HUDEP-2 (cell line): ENCODE results near the gene XG.
A peak's percentile ranks its signal among the peaks of the same experiment; 100 is the strongest.
"Not testable (repeated sequence)": the region's sequence is repeated elsewhere in the genome, so short reads cannot be mapped to it uniquely, and the experiment has no call there.

Source experiments
- DNase-seq, 76 experiments: peaks; one replicate each; lab custom pipeline; 2025; ENCODE audit not compliant: unreplicated experiment in 76 of 76; lab: John Stamatoyannopoulos, UW

Gene XG

DNA sequence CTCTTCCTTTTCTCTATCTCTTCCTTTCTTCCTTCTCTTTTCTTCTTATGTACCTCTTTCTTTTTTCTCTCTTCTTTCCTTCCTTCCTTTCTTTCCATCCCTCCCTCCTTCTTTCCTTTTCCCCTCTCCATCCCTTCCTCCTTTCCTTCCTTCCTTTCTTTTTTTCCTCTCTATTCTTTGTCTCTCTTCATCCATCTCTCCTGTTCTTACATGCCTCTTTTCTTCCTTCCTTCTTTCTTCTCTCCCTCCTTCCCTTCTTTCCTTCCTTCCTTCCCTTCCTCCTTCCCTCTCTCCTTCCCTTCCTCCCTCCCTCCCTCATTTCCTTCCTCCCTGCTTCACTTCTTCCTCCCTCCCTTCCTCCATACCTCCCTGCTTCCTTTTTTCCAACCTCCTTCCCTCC lies 19.2 kb upstream of the XG start:
- DNase-seq = no peak

DNA sequence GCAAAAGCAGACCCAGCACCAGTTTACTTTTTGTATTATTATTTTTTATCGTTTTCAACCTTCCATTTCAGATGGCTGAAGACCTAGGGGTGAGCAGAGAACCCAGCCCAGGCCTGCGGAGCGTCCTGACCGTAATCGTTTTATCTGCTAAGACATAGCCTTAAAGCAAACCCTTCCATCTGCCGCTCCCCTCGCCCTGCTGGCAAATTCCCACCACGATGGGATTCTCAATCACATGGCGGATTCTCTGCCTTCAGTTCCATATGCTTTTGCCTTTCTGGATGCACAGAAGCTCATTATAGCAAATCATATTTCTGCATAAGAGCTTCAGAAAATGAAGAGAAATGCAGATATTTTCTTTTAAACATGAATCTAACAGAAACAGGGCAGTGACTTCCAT lies 18.6 kb upstream of the XG start:
- no peak for DNase-seq

DNA sequence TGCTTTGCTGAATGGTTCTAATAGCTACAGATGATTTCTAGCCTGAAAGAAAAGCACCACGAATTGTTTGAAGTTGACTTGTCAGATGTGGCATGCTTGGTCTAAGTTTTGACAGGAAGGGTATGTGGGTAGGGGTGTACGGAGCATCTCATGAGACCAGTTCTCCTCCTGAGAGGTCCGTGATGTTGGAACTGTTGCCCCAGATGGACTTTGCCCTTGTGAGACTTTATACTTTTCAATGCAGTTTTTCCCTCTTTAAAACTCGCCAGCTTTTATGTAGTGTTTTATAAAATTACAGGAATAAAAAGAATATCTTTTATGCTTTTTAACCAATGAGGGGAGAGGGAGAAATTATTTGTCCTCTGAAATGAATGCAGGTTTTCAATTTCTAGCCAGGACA lies 16.6 kb upstream of the XG start:
- DNase-seq = no peak

DNA sequence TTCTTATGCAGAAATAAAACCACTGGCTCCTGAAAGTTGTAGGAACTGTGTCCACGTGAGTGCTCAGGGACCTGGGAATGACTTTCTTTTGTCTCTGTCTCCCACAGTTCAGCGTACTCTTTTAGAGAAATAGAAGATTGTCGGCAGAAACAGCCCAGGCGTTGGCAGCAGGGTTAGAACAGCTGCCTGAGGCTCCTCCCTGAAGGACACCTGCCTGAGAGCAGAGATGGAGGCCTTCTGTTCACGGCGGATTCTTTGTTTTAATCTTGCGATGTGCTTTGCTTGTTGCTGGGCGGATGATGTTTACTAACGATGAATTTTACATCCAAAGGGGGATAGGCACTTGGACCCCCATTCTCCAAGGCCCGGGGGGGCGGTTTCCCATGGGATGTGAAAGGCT lies 11.2 kb upstream of the XG start:
- DNase-seq = no peak

DNA sequence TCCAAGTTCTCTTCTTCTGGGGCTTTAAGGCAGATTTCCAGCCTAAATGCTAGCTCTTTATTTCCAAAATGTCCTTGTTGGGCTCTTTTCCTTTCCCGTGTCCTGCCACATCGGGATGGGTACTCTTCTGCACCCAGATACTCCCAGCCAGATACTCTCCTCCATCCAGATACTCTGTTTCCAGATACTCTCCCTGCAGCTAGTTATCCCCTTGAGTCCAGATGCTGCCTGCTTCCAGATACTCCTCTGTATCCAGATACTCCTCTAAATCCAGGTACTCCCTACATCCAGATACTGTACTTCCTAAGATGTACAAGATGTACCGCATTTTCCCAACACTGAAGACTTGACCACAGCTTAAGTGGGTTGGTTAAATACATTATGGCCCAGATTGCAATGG lies 10.5 kb upstream of the XG start:
- DNase-seq = no peak

DNA sequence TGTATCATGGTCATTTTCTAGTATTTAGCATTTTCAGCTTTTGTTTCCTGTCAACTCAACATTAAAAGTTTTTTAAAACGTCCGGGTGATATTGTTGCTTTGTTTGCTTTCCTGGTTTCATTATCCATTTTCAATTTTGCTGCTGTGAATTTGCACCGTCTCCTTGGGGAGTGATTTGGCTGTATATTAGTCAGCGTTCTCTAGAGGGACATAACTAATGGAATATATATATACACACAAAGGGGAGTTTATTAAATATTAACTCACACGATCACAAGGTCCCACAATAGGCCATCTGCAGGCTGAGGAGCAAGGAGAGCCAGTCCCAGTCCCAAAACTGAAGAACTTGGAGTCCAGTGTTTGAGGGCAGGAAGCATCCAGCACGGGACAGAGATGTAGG lies 5.6 kb upstream of the XG start:
- DNase-seq = not testable (repeated sequence)

DNA sequence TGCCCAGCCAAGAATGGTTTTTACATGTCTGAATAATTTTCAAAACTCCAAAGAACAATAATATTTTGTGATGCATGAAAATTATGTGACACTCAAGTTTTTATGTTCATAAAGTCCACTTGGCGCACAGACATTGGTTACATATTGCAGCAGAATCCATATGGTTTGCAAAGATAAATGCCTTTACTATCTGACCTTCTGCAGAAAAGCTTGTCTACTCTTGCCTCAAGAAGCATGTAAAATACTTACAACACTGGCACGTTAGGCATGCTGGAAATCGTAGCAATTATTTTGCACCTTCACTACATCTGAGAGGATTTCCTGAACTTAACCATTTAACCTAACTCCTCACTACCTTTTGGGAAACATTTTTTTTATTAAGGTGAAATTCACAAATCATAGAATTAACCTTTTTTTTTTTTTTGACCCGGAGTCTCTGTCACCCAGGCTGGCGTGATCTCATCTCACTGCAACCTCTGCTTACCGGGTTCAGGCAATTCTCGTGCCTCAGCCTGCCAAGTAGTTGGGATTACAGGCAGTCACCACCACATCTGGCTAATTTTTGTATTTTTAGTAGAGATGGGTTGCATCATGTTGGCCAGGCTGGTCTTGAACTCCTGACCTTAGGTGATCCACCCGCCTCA lies 3.5 kb upstream of the XG start:
- DNase-seq = no peak

DNA sequence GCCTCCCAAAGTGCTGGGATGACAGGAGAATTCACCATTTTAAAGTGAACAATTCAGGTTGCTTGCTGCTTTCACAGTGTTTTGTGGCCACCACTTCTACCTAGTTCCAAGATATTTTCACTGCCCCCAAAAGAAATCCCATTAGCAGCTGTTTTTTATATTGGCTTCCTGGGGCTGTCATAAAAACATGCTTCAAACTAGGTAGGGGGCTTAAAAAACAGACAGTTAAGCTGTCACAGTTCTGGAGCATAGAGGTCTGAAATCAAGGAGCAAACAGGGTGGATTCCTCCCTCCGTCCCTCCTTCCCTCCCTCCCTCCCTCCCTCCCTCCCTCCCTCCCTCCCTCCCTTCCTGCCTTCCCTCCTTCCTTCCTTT lies 3.0 kb upstream of the XG start:
- DNase-seq = no peak

DNA sequence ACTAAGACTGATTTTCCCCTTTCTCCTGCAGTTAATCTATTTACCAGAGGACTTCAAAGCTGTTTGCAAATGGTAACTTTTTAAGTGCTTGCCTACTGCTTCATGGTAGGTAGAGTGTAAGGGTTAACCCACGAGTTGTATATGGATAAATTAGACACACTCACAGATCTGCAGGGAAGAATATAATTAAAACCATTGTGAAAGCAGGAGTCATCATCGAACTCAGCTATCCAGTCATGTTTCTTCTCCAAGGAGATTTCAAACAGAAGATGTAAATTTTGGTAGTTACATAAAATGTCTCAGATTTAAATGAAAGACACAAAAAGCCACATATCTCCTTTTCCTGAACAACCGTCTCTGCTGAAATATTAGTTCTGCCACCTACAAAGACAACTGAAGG lies 549 bp upstream of the XG start:
- DNase-seq = no peak

DNA sequence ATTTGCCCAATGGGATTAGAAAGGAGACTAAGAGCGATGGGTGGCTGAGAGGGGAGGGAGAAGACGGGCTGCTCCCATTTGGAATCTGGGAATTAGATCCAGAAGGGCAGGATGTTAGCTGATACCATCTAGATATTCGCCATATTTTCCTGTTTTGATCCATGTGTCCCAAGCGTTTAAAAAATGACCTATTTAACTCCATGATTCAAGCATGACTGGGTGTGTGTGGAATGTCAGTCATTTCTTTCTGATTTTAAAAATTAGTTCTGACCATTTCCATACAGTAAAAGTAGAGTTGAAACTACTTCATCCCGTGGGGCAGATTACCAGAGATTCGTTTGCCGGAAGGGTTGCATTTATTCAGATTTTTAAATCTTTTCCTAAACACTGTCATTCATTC lies 601 bp downstream of the XG start:
- not testable (repeated sequence) for DNase-seq

DNA sequence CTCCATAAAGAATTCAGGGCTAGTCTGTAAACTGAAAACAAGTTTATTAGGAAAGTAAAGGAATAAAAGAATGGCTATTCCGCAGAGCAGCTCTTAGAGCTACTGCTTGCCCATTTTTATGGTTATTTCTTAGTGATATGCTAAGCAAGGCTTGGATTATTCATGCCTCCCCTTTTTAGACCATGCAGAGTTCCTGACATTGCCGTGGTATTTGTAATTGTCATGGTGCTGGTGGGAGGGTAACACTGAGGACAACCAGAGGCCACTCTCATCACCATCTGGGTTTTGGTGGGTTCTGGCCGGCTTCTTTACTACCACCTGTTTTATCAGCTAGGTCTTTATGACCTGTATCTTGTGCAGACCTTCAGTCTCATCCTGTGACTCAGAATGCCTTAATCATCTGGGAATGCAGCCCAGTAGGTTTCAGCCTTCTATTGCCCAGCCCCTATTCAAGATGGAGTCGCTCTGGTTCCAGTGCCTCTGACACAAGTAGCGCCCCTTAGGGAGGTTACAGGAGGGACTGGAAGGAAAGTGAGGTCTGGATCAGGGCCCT lies 3.4 kb downstream of the XG start:
- not testable (repeated sequence) for DNase-seq

DNA sequence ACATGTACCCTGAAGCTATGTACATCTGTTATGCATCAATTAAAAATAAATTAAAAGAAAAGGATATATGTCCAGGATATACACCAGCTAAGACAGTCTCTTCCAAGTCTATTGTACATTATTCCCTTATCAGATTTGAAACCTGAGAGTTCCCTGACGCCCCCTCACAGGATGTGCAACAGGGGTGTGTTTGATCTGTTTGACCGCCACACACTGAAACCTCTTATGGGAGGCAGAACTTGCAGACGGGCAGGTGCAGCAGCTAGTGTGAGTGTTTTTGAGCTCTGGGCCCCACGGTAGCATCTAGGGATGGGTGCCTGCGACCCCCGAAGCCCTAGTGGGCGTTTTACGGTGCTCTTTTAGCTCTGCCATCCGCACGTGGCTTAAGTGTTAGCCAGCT lies 4.7 kb downstream of the XG start:
- no peak for DNase-seq

DNA sequence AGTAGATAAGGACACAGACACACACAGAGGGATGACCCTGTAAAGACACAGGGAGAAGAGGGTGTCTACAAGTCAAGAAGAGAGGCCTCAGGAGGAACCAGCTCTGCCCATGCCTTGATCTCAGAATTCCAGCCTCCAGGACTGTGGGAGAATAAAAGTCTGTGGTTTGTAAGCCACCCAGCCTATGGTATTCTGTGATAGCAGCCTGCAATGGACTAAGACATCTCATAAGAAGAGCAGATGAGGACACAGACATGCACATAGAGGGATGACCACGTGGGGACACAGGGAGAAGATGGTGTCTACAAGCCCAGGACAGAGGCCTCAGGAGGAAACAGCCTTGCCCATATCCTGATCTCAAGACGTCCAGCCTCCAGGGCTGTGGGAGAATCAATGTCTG lies 9.4 kb downstream of the XG start:
- DNase-seq = no peak

DNA sequence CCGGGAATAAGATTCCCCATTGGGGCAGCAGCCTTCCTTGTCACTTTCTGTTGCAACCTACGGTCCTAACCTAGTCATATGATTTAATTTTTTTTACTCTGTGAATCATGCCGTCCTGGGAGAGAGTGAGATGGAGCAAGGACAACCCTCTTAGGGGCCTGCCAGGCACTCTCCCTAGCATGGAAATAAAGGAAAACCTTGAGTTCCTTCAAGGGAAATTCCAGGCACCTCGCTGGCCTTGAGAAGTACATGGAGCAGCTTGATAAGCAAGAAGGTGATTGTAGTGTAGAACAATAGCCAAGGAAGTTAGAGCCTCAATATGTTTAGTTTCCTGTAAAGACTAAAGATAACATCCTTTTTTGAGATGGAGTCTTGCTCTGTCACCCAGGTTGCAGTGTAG lies 10.8 kb downstream of the XG start:
- DNase-seq = not testable (repeated sequence)

DNA sequence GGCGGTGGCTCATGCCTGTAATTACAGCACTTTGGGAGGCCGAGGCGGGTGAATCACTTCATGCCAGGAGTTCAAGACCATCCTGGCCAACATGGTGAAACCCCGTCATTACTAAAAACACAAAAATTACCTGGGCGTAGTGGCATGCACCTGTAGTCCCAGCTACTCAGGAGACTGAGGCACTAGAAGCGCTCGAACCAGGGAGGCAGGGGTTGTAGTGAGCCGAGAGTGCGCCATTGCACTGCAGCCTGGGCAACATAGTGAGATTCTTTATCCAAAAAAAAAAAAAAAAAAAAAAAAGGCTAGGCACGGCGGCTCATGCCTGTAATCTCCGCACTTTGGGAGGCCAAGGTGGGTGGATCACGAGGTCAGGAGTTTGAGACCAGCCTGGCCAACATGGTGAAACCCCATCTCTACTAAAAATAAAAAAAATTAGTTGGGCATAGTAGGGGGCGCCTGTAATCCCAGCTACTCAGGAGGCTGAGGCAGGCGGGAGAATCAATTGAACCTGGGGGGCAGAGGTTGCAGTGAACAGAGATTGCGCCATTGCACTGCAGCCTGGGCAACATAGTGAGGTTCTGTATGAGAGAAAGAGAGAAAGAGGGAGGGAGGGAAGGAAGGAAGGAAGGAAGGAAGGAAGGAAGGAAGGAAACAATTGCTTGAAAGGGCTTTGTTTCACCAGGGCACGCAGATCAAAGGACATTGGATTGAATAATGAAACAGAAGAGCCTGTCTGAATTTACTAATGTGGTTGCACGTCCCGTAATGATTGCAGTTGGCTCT lies 13.1 kb downstream of the XG start:
- peak in 1 of 76 experiments; percentile 0 for DNase-seq

DNA sequence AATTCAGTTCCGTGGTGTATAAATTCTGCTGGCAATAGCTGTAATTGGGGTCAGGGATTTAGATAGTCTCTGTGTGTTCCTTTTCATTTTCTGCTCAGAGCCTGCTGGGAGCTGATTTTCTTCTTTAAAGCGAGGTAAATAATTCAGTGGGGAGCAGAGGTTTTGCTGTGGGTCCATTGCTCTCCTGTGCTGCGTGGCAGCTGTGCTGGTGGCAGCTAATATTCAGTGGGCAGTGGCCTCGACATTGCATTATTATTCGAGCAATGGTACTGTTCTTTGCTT lies 13.7 kb downstream of the XG start:
- DNase-seq = no peak

DNA sequence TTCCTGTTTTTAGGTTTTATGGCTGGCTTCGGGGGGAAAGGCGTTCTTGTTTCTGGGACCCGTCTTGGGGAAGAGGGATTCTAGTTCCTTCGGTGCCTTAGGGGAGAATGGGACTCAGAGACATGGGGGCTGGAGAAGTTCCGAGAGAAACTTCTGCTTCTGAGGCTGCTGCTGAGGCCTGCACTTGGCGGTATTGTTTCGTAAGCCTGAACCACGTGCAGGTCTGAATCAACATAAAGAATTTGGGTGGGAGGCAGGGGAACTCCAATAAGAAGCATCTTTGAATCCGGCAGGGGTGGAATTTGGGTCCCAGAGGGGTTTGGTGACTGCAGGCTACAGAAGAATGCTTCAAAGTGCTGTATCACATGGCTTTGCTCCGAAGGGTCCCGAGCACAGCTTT lies 15.1 kb downstream of the XG start:
- DNase-seq = no peak

DNA sequence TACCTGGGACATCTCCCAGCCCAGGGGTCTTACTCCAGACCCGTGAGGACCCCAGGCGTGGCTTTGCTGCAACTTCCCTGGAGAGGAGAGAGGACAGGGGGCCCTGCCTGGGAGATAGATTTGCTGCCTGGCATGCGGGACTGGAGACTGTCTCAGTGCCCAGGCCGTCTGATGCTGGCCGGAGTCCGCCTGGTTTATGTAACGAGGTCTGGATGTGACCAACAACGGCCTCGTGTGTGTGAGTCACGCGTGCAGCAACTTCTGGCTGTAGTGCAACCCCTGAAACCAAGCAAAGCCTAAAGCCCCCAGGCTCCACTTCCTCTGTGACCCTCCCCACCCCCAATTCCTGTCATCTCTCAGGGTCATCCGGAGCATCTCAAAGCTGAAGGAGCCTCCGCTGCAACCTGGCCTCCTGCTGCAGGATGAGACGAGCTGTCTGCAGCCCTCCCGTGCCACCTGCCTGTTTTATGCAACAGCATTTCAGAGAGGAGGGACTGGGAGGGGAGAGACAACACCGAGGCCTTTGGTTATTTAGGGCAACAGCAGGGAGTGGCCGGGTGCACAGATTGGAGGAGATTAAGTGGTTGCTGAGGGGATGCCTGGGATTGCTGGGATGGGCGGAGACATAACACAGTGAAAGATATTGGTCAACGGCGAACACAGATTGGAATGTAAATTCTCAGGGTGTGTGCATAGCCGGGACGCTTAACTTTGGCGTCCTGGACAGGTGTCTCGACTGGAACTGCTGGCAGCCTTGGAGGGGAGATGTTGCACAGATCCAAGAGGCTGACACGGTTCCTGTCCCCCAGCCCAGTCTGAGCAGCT lies 16.0 kb downstream of the XG start:
- DNase-seq = no peak

DNA sequence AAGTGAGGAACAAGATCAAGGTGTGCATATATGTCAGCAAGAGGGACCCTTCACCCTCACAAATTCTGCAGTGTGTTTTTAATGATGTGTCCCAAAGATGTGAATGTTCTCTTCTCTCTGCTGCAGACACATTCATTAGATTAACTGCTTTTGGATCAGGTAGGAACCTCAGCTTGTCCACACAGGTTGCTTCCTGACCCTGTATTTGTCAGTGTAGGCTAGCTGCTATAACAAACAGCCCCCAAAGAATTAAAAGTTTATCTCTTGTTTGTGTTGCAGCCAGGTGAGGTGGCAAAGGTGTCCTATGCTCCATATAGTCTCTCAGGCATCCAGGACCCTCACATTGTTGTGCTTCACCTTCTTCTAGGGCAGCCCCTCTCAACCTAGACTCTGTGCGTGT lies 17.8 kb downstream of the XG start:
- DNase-seq = no peak

DNA sequence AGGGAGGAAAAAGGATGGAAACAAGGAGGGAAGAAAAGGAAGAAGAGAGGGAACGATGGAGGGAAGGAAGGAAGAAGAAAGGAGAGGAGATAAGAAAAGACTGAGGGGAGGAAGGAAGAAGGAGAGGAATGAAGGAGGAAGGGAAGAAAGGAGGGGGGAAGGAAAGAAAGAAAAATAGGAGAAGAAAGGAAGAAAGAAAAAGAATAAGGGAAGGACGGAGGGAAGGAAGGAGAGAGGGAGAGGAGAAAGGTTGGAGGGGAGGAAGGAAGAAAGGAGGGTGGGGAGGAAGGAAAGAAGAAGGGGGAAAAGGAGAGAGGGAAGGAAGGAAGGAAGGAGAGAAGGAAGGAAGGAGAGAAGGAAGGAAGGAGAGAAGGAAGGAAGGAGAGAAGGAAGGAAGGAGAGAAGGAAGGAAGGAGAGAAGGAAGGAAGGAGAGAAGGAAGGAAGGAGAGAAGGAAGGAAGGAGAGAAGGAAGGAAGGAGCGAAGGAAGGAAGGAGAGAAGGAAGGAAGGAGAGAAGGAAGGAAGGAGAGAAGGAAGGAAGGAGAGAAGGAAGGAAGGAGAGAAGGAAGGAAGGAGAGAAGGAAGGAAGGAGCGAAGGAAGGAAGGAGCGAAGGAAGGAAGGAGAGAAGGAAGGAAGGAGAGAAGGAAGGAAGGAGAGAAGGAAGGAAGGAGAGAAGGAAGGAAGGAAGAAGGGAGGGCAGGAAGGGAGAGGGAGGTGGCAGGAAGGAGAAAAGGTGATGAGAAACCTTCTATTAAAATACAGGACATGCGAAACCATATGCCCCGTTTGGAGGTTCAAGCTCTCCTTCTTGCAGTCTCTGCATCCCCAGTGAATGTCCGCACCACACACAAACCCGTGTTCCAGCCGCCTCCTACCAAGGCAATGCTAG lies 21.6 kb downstream of the XG start:
- not testable (repeated sequence) for DNase-seq

DNA sequence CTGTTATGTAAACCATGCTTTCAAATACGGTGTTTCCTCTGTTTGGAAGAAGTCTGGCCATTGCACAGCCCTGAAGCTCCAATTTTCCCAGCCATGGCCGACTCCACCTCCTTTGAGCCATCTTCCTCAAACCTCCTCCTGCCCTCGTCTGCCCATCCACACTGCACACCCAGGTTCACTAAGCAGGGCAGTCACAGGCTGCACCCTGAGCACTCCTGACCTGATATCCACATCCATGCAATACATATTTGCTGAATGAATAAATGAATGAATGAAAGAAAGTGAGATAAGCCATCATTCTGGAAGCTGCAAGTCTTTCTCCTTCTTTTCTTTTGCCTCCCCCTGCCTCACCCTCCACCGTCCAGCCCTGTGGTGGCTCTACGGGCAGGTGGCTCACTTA lies 22.2 kb downstream of the XG start:
- no peak for DNase-seq
